ENCODE results near the gene NTRK2.
A peak's percentile ranks its signal among the peaks of the same experiment; 100 is the strongest.

The NTRK2 gene

GRCh38 chr9:84702471-84702870, 32.9 kb downstream of the NTRK2 start:
- Histone ChIP-seq H3K4me1 (ENCODE audit: control insufficient read depth, insufficient read depth, low read length) (peaks cover 11% of the 10 kb centered on the region), H3K36me3 (ENCODE audit: control insufficient read depth, insufficient read depth, low read length) (no peaks in the 10 kb centered on the region), H3K4me3 (ENCODE audit: insufficient read depth, low read depth, low read length) (no peak overlapping the region), H3K27me3 (ENCODE audit: control insufficient read depth, insufficient read depth, low read length, poor library complexity, severe bottlenecking) (no peaks in the 10 kb centered on the region), H3K27ac (ENCODE audit: insufficient read depth, low read depth, low read length, poor library complexity, severe bottlenecking) (no peak overlapping the region), H3K9me3 (ENCODE audit: control insufficient read depth, low read length) (no peaks in the 10 kb centered on the region)
- 94 to 100% methylated on average over 1 of the region's 1 CpG for WGBS, 2 experiments

GRCh38 chr9:84703793-84704192, 34.3 kb downstream of the NTRK2 start:
- no peaks in the 10 kb centered on the region for H3K9me3 ChIP-seq (ENCODE audit: control insufficient read depth, low read length)
- no peak overlapping the region for H3K27ac ChIP-seq (ENCODE audit: insufficient read depth, low read depth, low read length, poor library complexity, severe bottlenecking)
- H3K36me3 ChIP-seq (ENCODE audit: control insufficient read depth, insufficient read depth, low read length): no peaks in the 10 kb centered on the region
- no peaks in the 10 kb centered on the region for H3K27me3 ChIP-seq (ENCODE audit: control insufficient read depth, insufficient read depth, low read length, poor library complexity, severe bottlenecking)
- H3K4me3 ChIP-seq (ENCODE audit: insufficient read depth, low read depth, low read length): no peak overlapping the region
- H3K4me1 ChIP-seq (ENCODE audit: control insufficient read depth, insufficient read depth, low read length): peaks cover 11% of the 10 kb centered on the region

GRCh38 chr9:84705128-84705527, 35.6 kb downstream of the NTRK2 start:
- H3K9me3 ChIP-seq (ENCODE audit: control insufficient read depth, low read length): no peaks in the 10 kb centered on the region
- H3K4me1 ChIP-seq (ENCODE audit: control insufficient read depth, insufficient read depth, low read length): peaks cover 10% of the 10 kb centered on the region
- WGBS, 2 experiments: 81 to 88% methylated on average over 5 of the region's 5 CpGs
- H3K4me3 ChIP-seq (ENCODE audit: insufficient read depth, low read depth, low read length): no peak overlapping the region
- H3K27me3 ChIP-seq (ENCODE audit: control insufficient read depth, insufficient read depth, low read length, poor library complexity, severe bottlenecking): no peaks in the 10 kb centered on the region
- peak overlapping the region; percentile 29 for H3K27ac ChIP-seq (ENCODE audit: insufficient read depth, low read depth, low read length, poor library complexity, severe bottlenecking)
- no peaks in the 10 kb centered on the region for H3K36me3 ChIP-seq (ENCODE audit: control insufficient read depth, insufficient read depth, low read length)

- Histone ChIP-seq H3K36me3 (ENCODE audit: control insufficient read depth, insufficient read depth, low read length) (no peaks in the 10 kb centered on the region), H3K27me3 (ENCODE audit: control insufficient read depth, insufficient read depth, low read length, poor library complexity, severe bottlenecking) (no peaks in the 10 kb centered on the region), H3K9me3 (ENCODE audit: control insufficient read depth, low read length) (no peaks in the 10 kb centered on the region), H3K27ac (ENCODE audit: insufficient read depth, low read depth, low read length, poor library complexity, severe bottlenecking) (no peak overlapping the region), H3K4me1 (ENCODE audit: control insufficient read depth, insufficient read depth, low read length) (peaks cover 7% of the 10 kb centered on the region), H3K4me3 (ENCODE audit: insufficient read depth, low read depth, low read length) (no peak overlapping the region)
- 17% methylated on average over 1 of the region's 1 CpG; no CpG with 5 or more reads in 1 of the 2 experiments for WGBS, 2 experiments
These were observed 38.9 kb downstream of the NTRK2 start for GRCh38 chr9:84708400-84708799.

GRCh38 chr9:84709056-84709455, 39.5 kb downstream of the NTRK2 start:
- H3K9me3 ChIP-seq (ENCODE audit: control insufficient read depth, low read length): no peaks in the 10 kb centered on the region
- peaks cover 7% of the 10 kb centered on the region for H3K4me1 ChIP-seq (ENCODE audit: control insufficient read depth, insufficient read depth, low read length)
- WGBS, 2 experiments: 97 to 100% methylated on average over 1 of the region's 1 CpG
- H3K36me3 ChIP-seq (ENCODE audit: control insufficient read depth, insufficient read depth, low read length): no peaks in the 10 kb centered on the region
- no peak overlapping the region for H3K4me3 ChIP-seq (ENCODE audit: insufficient read depth, low read depth, low read length)
- H3K27me3 ChIP-seq (ENCODE audit: control insufficient read depth, insufficient read depth, low read length, poor library complexity, severe bottlenecking): no peaks in the 10 kb centered on the region
- H3K27ac ChIP-seq (ENCODE audit: insufficient read depth, low read depth, low read length, poor library complexity, severe bottlenecking): no peak overlapping the region

- Histone ChIP-seq H3K27me3 (ENCODE audit: control insufficient read depth, insufficient read depth, low read length, poor library complexity, severe bottlenecking) (no peaks in the 10 kb centered on the region), H3K36me3 (ENCODE audit: control insufficient read depth, insufficient read depth, low read length) (no peaks in the 10 kb centered on the region), H3K9me3 (ENCODE audit: control insufficient read depth, low read length) (no peaks in the 10 kb centered on the region), H3K4me1 (ENCODE audit: control insufficient read depth, insufficient read depth, low read length) (no peaks in the 10 kb centered on the region), H3K4me3 (ENCODE audit: insufficient read depth, low read depth, low read length) (no peak overlapping the region), H3K27ac (ENCODE audit: insufficient read depth, low read depth, low read length, poor library complexity, severe bottlenecking) (no peak overlapping the region)
- 94 to 97% methylated on average over 4 of the region's 4 CpGs for WGBS, 2 experiments
These were observed 41.3 kb downstream of the NTRK2 start for GRCh38 chr9:84710701-84711397.

- H3K9me3 ChIP-seq (ENCODE audit: control insufficient read depth, low read length): no peaks in the 10 kb centered on the region
- H3K36me3 ChIP-seq (ENCODE audit: control insufficient read depth, insufficient read depth, low read length): no peaks in the 10 kb centered on the region
- no peaks in the 10 kb centered on the region for H3K4me1 ChIP-seq (ENCODE audit: control insufficient read depth, insufficient read depth, low read length)
- 98% methylated on average over 6 to 7 of the region's 7 CpGs for WGBS, 2 experiments
- H3K27me3 ChIP-seq (ENCODE audit: control insufficient read depth, insufficient read depth, low read length, poor library complexity, severe bottlenecking): no peaks in the 10 kb centered on the region
- H3K27ac ChIP-seq (ENCODE audit: insufficient read depth, low read depth, low read length, poor library complexity, severe bottlenecking): no peak overlapping the region
- H3K4me3 ChIP-seq (ENCODE audit: insufficient read depth, low read depth, low read length): no peak overlapping the region
These were observed 41.9 kb downstream of the NTRK2 start for GRCh38 chr9:84711398-84711777.

GRCh38 chr9:84711936-84712335, 42.4 kb downstream of the NTRK2 start:
- no peaks in the 10 kb centered on the region for H3K9me3 ChIP-seq (ENCODE audit: control insufficient read depth, low read length)
- no peaks in the 10 kb centered on the region for H3K4me1 ChIP-seq (ENCODE audit: control insufficient read depth, insufficient read depth, low read length)
- no peak overlapping the region for H3K4me3 ChIP-seq (ENCODE audit: insufficient read depth, low read depth, low read length)
- H3K27me3 ChIP-seq (ENCODE audit: control insufficient read depth, insufficient read depth, low read length, poor library complexity, severe bottlenecking): no peaks in the 10 kb centered on the region
- H3K27ac ChIP-seq (ENCODE audit: insufficient read depth, low read depth, low read length, poor library complexity, severe bottlenecking): no peak overlapping the region
- no peaks in the 10 kb centered on the region for H3K36me3 ChIP-seq (ENCODE audit: control insufficient read depth, insufficient read depth, low read length)
- WGBS, 2 experiments: 89 to 90% methylated on average over 6 of the region's 6 CpGs

GRCh38 chr9:84716217-84716616, 46.7 kb downstream of the NTRK2 start:
- Histone ChIP-seq H3K27me3 (ENCODE audit: control insufficient read depth, insufficient read depth, low read length, poor library complexity, severe bottlenecking) (no peaks in the 10 kb centered on the region), H3K4me3 (ENCODE audit: insufficient read depth, low read depth, low read length) (no peak overlapping the region), H3K4me1 (ENCODE audit: control insufficient read depth, insufficient read depth, low read length) (no peaks in the 10 kb centered on the region), H3K9me3 (ENCODE audit: control insufficient read depth, low read length) (no peaks in the 10 kb centered on the region), H3K27ac (ENCODE audit: insufficient read depth, low read depth, low read length, poor library complexity, severe bottlenecking) (no peak overlapping the region), H3K36me3 (ENCODE audit: control insufficient read depth, insufficient read depth, low read length) (no peaks in the 10 kb centered on the region)
- 93% methylated on average over 2 of the region's 3 CpGs; no CpG with 5 or more reads in 1 of the 2 experiments for WGBS, 2 experiments

GRCh38 chr9:84718476-84718875, 48.9 kb downstream of the NTRK2 start:
- no peaks in the 10 kb centered on the region for H3K27me3 ChIP-seq (ENCODE audit: control insufficient read depth, insufficient read depth, low read length, poor library complexity, severe bottlenecking)
- no peaks in the 10 kb centered on the region for H3K4me1 ChIP-seq (ENCODE audit: control insufficient read depth, insufficient read depth, low read length)
- no peaks in the 10 kb centered on the region for H3K36me3 ChIP-seq (ENCODE audit: control insufficient read depth, insufficient read depth, low read length)
- no peak overlapping the region for H3K27ac ChIP-seq (ENCODE audit: insufficient read depth, low read depth, low read length, poor library complexity, severe bottlenecking)
- H3K4me3 ChIP-seq (ENCODE audit: insufficient read depth, low read depth, low read length): no peak overlapping the region
- WGBS, 2 experiments: 88 to 90% methylated on average over 5 of the region's 5 CpGs
- H3K9me3 ChIP-seq (ENCODE audit: control insufficient read depth, low read length): no peaks in the 10 kb centered on the region

Measured in ectodermal cell (in vitro differentiated cells).